ENCODE data around the gene DLL4.

DLL4 gene

DNA sequence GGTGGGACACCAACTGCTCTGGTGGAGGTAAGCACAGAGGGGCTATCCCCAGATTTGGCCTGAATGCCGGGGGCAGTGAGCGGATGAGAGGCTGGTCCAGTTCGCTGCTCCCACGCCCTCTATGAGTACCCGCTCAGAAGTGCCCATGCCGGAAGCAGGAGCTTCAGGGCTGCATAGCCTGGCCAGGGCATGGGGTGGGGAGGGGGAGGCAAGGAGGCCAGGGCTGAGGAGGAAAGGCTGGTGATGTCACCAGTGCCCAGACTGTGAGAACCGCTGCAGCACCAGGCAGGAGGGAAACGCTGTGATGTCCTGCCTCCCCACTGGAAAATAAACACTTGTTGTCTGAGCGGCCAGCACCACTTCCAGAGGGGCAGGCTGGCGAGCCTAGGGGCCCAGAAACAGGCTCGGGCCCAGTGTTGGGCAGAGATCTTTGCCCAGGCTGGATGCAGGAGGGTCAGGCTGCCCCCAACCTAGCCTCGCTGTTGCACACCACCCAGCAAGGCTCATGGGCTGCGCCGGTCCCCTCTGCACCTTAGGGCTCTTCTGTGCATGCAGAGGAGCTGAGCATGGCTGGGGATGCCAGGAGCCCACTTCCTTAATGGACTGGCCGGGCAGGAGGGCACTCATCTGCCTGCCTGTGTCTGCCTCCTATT lies 10.9 kb upstream of the DLL4 start:
- H3K9ac ChIP-seq (ENCODE audit: low read length in 2 of 2), result no peak overlapping the region
- H3K4me1 ChIP-seq (ENCODE audit: control insufficient read depth, insufficient read depth, low read length), result no peaks in the 10 kb centered on the region
- H3K36me3 ChIP-seq (ENCODE audit: control insufficient read depth in 2 of 2, insufficient read depth in 2 of 2, low read length in 2 of 2), result no peaks in the 10 kb centered on the region
- no peaks in the 10 kb centered on the region for H3K9me3 ChIP-seq (ENCODE audit: control insufficient read depth in 2 of 2, low read length in 2 of 2)
- no peaks in the 10 kb centered on the region for H3K27me3 ChIP-seq (ENCODE audit: control insufficient read depth in 1 of 2, insufficient read depth in 2 of 2, low read length in 2 of 2)
- no peak overlapping the region for H3K4me3 ChIP-seq (ENCODE audit: low read length in 2 of 2)
- no peak overlapping the region for H3K27ac ChIP-seq (ENCODE audit: low read length)

DNA sequence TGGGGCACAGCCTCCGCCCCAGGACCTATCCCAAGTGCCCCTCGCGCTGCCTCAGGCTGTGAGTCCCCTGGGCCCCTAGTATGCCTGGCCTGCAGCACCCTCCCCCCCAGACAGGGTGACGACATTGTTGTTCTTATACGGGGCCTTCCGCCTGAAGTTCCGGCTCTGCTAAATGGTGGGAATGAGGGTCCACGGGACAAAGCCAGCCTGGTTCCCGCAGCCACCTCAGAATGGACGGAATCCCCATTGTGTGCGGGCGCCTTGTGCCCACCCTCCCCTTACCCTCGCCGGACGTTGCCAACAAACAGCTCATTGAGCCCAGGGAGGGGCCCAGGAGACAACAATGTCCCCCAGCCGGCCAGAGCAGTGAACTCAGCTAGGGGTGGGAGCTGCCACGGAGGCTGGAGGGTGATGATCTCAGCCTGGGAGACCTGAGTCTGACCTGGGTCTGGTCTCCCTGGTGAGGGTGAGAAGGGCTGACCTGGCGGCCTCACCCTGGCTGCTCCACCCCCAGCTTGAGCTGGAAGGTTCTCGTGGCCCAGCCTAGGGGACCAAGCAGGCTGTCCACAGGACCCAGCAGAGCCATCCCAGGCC lies 10.2 kb upstream of the DLL4 start:
- H3K27ac ChIP-seq (ENCODE audit: low read length), result no peak overlapping the region
- H3K36me3 ChIP-seq (ENCODE audit: control insufficient read depth in 2 of 2, insufficient read depth in 2 of 2, low read length in 2 of 2), result no peaks in the 10 kb centered on the region
- no peaks in the 10 kb centered on the region for H3K27me3 ChIP-seq (ENCODE audit: control insufficient read depth in 1 of 2, insufficient read depth in 2 of 2, low read length in 2 of 2)
- no peaks in the 10 kb centered on the region for H3K4me1 ChIP-seq (ENCODE audit: control insufficient read depth, insufficient read depth, low read length)
- H3K4me3 ChIP-seq (ENCODE audit: low read length in 2 of 2), result no peak overlapping the region
- H3K9ac ChIP-seq (ENCODE audit: low read length in 2 of 2), result no peak overlapping the region
- no peaks in the 10 kb centered on the region for H3K9me3 ChIP-seq (ENCODE audit: control insufficient read depth in 2 of 2, low read length in 2 of 2)

DNA sequence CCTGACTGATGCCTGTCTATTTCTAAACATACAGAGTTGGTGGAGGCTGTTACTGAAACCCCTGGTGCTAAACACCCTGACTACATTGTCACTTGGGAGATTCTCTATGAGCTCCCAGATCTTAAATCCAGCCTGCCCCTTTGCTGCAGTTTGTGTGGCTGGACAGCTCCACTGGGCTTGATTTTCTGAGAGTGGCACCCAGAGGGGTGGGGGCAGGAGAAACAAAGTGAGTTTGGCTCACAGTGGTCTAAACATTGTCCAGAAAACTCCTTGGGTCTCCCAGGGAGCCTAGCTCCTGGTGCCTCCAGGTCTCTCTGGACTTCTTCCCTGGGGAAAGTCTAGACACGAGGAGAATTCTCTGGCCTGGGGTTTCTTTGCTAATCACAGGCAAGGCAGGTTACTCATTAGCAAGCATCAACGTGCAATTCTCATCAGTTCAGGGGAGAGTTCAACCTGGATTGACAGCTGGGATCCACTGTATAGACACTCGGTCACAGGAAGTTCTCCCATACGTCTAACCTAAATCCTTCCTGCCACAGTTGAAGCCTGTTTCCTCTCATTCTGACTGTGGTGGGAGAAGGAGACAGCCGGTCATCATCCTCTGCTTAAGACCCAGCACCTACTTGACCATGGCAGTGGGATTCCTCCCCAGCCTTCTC lies 7.1 kb upstream of the DLL4 start:
- no peak overlapping the region for H3K4me3 ChIP-seq (ENCODE audit: low read length in 2 of 2)
- H3K27me3 ChIP-seq (ENCODE audit: control insufficient read depth in 1 of 2, insufficient read depth in 2 of 2, low read length in 2 of 2), result peaks cover 9 to 19% of the 10 kb centered on the region in 2 donors
- no peaks in the 10 kb centered on the region for H3K36me3 ChIP-seq (ENCODE audit: control insufficient read depth in 2 of 2, insufficient read depth in 2 of 2, low read length in 2 of 2)
- H3K4me1 ChIP-seq (ENCODE audit: control insufficient read depth, insufficient read depth, low read length), result peaks cover 9% of the 10 kb centered on the region
- no peak overlapping the region for H3K27ac ChIP-seq (ENCODE audit: low read length)
- H3K9ac ChIP-seq (ENCODE audit: low read length in 2 of 2), result no peak overlapping the region
- no peaks in the 10 kb centered on the region for H3K9me3 ChIP-seq (ENCODE audit: control insufficient read depth in 2 of 2, low read length in 2 of 2)

DNA sequence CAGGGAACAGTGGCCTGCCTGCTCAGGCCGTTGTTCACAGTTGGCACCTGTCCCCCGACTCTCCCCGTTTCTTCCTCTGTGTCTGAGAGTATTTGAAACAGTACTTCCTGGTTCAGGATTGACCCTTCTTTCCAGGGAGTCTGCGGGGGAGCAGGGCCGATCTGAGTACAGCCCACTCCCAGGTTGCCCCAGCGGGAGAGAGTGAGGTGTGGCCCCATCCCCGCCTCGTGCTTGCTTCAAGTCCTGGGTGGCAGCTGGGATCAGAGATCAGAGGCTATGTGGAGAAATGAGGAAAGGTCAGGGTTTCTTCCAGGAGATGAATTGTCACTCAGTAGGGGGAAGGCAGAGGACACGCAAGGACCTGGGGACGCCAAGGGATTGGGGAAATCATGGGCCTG lies 6.5 kb upstream of the DLL4 start:
- no peaks in the 10 kb centered on the region for H3K36me3 ChIP-seq (ENCODE audit: control insufficient read depth in 2 of 2, insufficient read depth in 2 of 2, low read length in 2 of 2)
- no peak overlapping the region for H3K27ac ChIP-seq (ENCODE audit: low read length)
- H3K27me3 ChIP-seq (ENCODE audit: control insufficient read depth in 1 of 2, insufficient read depth in 2 of 2, low read length in 2 of 2), result peaks cover 14 to 24% of the 10 kb centered on the region in 2 donors
- H3K4me3 ChIP-seq (ENCODE audit: low read length in 2 of 2), result no peak overlapping the region
- H3K4me1 ChIP-seq (ENCODE audit: control insufficient read depth, insufficient read depth, low read length), result peaks cover 12% of the 10 kb centered on the region
- no peak overlapping the region for H3K9ac ChIP-seq (ENCODE audit: low read length in 2 of 2)
- no peaks in the 10 kb centered on the region for H3K9me3 ChIP-seq (ENCODE audit: control insufficient read depth in 2 of 2, low read length in 2 of 2)

DNA sequence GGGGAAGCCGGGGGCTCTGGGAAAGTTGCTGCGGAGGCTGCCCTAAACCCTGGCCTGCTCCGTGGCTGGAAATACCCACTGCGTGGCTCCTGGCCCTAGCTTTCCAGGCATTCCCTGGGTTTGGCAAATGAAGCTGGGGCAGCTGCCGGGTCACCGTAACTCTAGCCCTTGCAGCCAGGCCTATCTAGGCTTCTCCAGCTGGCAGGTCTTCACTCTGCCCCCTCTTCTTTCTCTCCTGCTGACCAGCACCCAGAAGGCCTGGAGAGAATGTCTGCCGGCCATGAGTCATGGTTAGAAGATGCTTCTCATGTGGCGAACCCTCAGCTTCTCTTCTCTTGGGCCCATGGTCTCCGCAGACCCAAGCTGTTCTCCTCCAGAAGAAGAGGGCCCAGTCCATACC lies 5.6 kb upstream of the DLL4 start:
- Histone ChIP-seq H3K36me3 (ENCODE audit: control insufficient read depth in 2 of 2, insufficient read depth in 2 of 2, low read length in 2 of 2) (no peaks in the 10 kb centered on the region), H3K9me3 (ENCODE audit: control insufficient read depth in 2 of 2, low read length in 2 of 2) (no peaks in the 10 kb centered on the region), H3K27me3 (ENCODE audit: control insufficient read depth in 1 of 2, insufficient read depth in 2 of 2, low read length in 2 of 2) (peaks cover 16 to 33% of the 10 kb centered on the region in 2 donors), H3K4me3 (ENCODE audit: low read length in 2 of 2) (no peak overlapping the region), H3K4me1 (ENCODE audit: control insufficient read depth, insufficient read depth, low read length) (peaks cover 21% of the 10 kb centered on the region), H3K27ac (ENCODE audit: low read length) (no peak overlapping the region), H3K9ac (ENCODE audit: low read length in 2 of 2) (no peak overlapping the region)

DNA sequence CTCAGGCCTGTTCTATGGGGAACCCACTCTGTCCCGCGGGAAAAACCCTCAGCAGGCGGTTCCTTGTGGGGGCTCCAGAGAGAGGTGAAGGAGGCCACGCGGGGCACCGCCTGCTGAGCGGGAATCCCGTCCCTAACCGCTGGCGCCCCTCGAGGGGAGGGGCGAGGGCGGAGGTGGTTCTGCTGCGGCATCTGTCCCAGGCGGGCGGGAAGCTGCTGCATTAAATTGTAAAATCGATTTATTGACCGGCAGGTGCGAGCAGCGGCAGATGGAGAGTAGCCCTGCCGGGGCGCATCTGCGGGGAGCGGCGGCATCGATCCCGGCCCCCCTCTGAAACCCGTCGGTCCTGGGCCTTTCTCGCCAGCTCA lies 3.7 kb upstream of the DLL4 start:
- Histone ChIP-seq H3K27me3 (ENCODE audit: control insufficient read depth in 1 of 2, insufficient read depth in 2 of 2, low read length in 2 of 2) (peaks cover 31 to 53% of the 10 kb centered on the region in 2 donors), H3K27ac (ENCODE audit: low read length) (no peak overlapping the region), H3K4me1 (ENCODE audit: control insufficient read depth, insufficient read depth, low read length) (peaks cover 39% of the 10 kb centered on the region), H3K9ac (ENCODE audit: low read length in 2 of 2) (no peak overlapping the region), H3K36me3 (ENCODE audit: control insufficient read depth in 2 of 2, insufficient read depth in 2 of 2, low read length in 2 of 2) (no peaks in the 10 kb centered on the region), H3K9me3 (ENCODE audit: control insufficient read depth in 2 of 2, low read length in 2 of 2) (no peaks in the 10 kb centered on the region), H3K4me3 (ENCODE audit: low read length in 2 of 2) (no peak overlapping the region)

DNA sequence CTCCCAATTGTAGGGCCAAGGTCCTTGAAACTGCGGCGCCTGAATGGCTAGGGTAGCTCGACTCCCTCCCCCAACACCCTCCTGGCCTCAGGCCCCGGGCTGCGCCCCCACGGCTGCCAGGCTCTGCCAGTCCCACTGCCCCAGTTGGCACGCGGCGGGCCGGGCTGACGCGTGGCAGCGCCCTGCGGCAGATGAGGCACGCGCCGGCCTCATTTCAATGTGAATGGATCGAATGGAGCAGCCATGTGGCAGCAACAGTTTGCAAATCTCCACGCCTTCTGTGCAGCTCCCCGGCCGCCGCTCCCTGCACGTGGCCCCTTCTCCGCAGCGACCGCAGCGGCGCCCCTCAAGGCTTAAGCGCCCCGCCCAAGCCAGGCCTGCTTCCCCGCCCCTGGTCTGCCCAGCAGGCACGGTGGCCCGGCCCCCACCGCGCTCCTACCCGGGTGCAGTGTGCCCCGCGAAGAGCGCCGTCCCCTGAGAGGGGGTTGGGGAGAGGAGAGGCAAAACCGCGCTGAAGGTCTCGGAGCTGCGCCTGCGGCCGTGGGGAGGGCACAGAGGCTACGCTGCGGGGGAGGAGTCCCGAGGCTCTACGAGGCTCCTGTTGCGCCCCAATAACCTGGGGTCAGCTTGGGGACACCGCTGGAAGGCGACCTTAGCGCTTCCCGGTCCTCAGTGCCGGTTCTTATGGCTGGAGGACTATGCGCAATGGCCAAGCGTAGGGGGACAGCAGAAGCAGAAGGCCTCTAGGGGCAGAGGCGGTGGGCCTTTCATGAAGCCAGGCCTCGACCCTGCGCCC lies 3.1 kb upstream of the DLL4 start:
- H3K9ac ChIP-seq (ENCODE audit: low read length in 2 of 2), result no peak overlapping the region
- H3K4me1 ChIP-seq (ENCODE audit: control insufficient read depth, insufficient read depth, low read length), result peaks cover 44% of the 10 kb centered on the region
- peak overlapping the region; percentile 12 to 40 for H3K4me3 ChIP-seq (ENCODE audit: low read length in 2 of 2)

DNA sequence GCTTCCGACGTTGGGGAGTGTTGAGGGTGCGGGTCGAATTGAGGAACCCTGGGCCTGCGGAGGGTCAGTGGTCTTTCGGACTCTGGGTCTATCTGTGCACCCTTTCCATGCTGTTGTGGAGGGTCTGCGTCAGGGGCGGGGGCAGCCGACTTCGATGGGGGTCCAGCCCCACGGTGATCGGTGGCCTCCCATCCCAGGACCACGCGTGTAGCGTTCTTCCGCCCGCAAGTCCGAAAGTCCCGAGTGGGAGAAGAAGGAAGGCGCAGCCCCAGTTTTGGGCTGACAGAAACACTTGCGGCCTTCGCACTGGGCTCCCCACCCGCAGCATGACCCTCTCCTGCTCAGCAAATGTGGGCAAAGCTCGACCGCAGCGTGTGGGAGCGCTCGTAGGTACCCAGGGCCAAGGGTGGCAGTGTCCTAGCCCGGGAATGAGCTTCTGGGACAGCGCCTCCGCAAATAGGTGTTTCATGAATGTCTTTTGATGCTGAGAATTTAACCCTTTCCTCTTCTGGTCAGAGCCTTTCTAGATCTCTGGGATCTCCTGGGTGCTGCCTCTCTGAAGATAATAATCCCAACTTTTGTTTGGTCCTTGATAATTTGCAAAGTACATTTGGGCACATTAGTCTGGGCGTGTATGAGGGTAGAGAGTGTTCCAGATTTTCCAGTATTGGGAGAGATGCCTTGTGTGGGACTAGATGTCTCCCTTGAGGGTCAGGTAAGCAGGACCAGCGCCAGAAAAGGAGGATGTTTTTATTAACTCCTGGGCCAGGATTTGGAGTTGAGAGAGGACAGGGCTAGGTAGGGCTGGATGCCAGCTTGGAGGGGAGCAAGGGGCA lies 2.3 kb upstream of the DLL4 start:
- H3K4me1 ChIP-seq (ENCODE audit: control insufficient read depth, insufficient read depth, low read length), result peaks cover 50% of the 10 kb centered on the region
- no peaks in the 10 kb centered on the region for H3K36me3 ChIP-seq (ENCODE audit: control insufficient read depth in 2 of 2, insufficient read depth in 2 of 2, low read length in 2 of 2)
- no peak overlapping the region for H3K9ac ChIP-seq (ENCODE audit: low read length in 2 of 2)
- H3K27me3 ChIP-seq (ENCODE audit: control insufficient read depth in 1 of 2, insufficient read depth in 2 of 2, low read length in 2 of 2), result peaks cover 43 to 67% of the 10 kb centered on the region in 2 donors
- no peaks in the 10 kb centered on the region for H3K9me3 ChIP-seq (ENCODE audit: control insufficient read depth in 2 of 2, low read length in 2 of 2)
- H3K4me3 ChIP-seq (ENCODE audit: low read length in 2 of 2), result no peak overlapping the region
- H3K27ac ChIP-seq (ENCODE audit: low read length), result no peak overlapping the region

More for the DNA sequence above, 3.1 kb upstream of the DLL4 start:
- no peaks in the 10 kb centered on the region for H3K9me3 ChIP-seq (ENCODE audit: control insufficient read depth in 2 of 2, low read length in 2 of 2)
- peaks cover 35 to 58% of the 10 kb centered on the region in 2 donors for H3K27me3 ChIP-seq (ENCODE audit: control insufficient read depth in 1 of 2, insufficient read depth in 2 of 2, low read length in 2 of 2)
- H3K27ac ChIP-seq (ENCODE audit: low read length), result no peak overlapping the region
- no peaks in the 10 kb centered on the region for H3K36me3 ChIP-seq (ENCODE audit: control insufficient read depth in 2 of 2, insufficient read depth in 2 of 2, low read length in 2 of 2)

DNA sequence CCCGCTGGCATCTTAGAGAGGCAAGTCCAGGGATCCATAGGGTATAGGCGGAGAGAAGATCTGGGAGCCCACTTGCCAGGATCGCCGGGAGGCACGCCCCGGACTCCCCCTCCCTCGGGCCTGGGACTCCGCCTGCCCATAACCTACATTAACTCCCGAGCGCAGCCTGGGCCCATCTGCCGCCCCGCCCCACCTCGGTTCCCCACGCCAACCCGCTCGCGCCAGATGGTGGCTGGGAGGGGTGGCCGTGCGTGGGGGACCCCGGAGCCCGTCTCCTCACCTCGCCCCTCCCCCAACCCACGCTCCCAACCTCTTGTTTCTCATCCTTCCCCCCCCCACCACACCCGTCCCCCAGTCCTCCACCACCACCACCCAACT lies 1.7 kb upstream of the DLL4 start:
- H3K4me3 ChIP-seq (ENCODE audit: low read length in 2 of 2), result peak overlapping the region in 1 of 2 donors; percentile 57

More for the DNA sequence above, 1.7 kb upstream of the DLL4 start:
- H3K4me1 ChIP-seq (ENCODE audit: control insufficient read depth, insufficient read depth, low read length), result peaks cover 51% of the 10 kb centered on the region
- H3K27me3 ChIP-seq (ENCODE audit: control insufficient read depth in 1 of 2, insufficient read depth in 2 of 2, low read length in 2 of 2), result peaks cover 49 to 73% of the 10 kb centered on the region in 2 donors
- H3K27ac ChIP-seq (ENCODE audit: low read length), result no peak overlapping the region
- H3K9ac ChIP-seq (ENCODE audit: low read length in 2 of 2), result no peak overlapping the region
- no peaks in the 10 kb centered on the region for H3K36me3 ChIP-seq (ENCODE audit: control insufficient read depth in 2 of 2, insufficient read depth in 2 of 2, low read length in 2 of 2)
- no peaks in the 10 kb centered on the region for H3K9me3 ChIP-seq (ENCODE audit: control insufficient read depth in 2 of 2, low read length in 2 of 2)

Measured in stomach smooth muscle (tissue), 2 donors.